Jurkat, Clone E6-1 (cell line): ENCODE measurements around the gene ADAM30. TPM values are rescaled to one million over a fixed set of nuclear protein-coding genes. Genes with fewer than 3 reads are reported as not detected.

ENCODE experiments used
- DNase-seq: peaks from one replicate; pipeline ENCODE4 v3.0.0-alpha.2; 2011; ENCODE audit warnings: low read depth, low spot score
- H3K4me3 ChIP-seq: 2 replicates; pipeline ENCODE4 v1.5.1; 2011; ENCODE audit warnings: mild to moderate bottlenecking, low read length, control low read depth, moderate library complexity
- polyA plus RNA-seq: library from polyadenylated mRNA; unstranded; fragments of >200 nt; gene quantifications from one replicate; pipeline ENCODE4 v1.2.1, GENCODE V29; 2012; ENCODE audit warnings: missing spikeins; ENCODE audit not compliant: insufficient read length, insufficient read depth

Gene ADAM30
- polyA plus RNA-seq = not detected

DNA sequence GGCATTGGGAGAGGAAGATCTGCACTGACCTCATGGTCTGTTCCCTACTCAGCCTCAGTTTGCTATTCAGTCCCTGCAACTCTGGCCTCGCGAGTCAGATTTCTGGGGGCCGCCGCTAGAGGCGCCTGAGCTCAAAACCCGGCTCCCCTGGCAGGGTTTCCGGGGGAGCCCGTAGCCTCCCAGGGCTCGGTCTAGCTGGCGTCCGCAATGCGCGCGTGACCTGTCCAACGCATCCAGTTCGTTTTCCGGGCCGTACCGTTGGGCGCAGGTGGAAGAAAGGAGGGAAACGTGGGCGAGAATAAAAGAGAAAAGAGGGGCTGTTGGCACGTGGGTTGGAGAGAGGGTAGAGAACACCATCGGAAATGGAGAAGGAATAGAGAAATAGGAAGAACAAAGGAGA lies at the start of gene ADAM30:
TSS of gene ADAM30 (minus strand) at position 213 of the 400 bp plus-strand sequence. CDS start at position 34, 179 bp downstream.
- DNase-seq = no peak
- H3K4me3 ChIP-seq = no peak within 1 kb of the TSS

DNA sequence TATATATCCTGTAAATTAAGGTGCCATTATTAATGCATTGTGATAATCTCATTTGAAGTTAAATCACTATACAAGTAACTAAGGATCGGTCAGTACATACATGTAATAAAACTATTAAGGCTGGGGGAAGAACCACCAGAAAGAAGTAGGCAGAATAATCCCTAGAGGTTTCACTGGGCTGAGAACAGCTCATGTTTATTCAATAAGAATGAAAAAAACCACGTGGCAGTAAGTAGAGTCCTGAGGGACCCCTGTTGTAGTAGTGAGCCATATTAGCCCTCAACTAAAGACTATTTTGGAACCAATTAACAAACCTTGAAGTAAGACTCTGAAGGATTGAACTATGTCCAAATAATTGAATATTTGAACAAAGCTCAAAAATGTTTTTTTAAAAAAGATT lies 46.9 kb upstream of the ADAM30 start:
- H3K4me3 ChIP-seq = no peak overlapping the region
- no peak for DNase-seq

DNA sequence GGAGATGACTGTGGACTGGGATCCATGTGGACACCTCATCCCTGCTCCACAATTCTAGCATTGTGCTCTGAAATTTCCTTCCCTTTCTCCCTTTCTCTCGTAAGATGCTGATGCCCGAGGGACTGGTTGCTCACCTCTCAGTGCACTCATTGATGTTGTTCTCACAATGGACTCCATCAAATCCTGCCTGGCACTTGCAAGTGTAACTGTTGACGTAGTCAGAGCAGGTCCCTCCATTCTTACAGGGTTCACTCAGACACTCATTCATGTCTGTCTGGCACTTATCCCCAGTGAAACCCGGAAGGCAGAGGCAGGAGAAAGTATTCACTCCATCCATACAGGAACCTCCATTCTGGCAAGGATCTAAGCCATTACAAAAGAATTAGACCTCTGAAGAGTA lies 45.1 kb upstream of the ADAM30 start:
- DNase-seq = no peak
- no peak overlapping the region for H3K4me3 ChIP-seq

DNA sequence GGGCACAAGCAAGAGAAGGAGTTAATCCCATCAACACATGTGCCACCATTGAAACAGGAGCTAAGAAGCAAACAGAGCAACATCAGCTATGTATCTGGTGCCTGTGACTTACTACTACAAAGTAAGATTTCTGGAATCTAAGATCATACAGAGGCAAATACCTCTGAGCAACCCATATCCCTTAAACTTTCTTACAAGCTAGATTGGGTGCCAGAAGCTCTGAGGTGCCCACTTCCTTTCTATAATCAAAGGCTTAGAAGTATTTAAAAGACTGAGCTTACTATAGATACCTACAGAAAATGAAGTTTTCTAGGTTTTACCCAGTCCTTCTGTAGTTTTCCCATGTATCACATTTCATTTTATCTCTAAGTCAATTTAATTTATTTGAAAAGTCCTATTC lies 44.4 kb upstream of the ADAM30 start:
- peak; percentile 60 for DNase-seq
- H3K4me3 ChIP-seq = no peak overlapping the region

DNA sequence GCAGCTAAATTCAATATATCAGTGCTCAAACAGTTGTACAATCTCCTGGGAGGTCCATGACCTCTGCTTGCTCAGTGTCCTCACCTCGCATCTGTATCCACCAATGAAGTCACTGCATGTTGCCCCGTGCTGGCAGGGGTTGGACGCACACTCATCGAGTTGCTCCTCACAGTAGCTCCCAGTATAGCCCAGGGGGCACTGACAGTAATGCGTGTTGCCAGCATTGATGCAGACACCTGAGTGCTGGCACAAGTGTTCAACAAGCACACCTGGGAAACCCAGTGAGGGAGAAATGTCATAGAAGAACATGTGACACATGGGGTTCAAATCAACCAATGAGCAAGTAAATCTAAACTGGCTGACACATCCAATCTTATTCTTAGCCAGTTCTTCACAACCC lies 40.9 kb upstream of the ADAM30 start:
- DNase-seq = no peak
- H3K4me3 ChIP-seq = no peak overlapping the region

DNA sequence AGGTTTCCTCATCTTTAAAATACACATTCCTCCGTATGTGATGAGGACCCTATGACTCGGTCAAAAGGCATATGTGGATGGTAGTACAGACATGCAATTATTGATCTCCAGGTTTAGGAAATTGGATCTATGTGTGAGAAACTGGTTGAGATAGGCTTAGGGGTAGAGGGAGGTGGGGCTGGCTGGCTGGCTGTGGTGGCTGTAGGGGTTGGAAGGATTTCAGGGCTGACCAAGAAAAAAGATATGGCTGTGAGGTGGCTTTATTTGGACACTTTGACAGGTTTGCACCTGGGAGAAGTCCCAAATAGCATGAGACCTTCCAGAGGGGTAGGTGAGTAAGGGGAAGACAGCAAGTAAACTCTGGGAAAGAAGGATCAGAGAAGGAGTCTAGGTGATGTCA lies 39.6 kb upstream of the ADAM30 start:
- DNase-seq = no peak
- H3K4me3 ChIP-seq = no peak overlapping the region

DNA sequence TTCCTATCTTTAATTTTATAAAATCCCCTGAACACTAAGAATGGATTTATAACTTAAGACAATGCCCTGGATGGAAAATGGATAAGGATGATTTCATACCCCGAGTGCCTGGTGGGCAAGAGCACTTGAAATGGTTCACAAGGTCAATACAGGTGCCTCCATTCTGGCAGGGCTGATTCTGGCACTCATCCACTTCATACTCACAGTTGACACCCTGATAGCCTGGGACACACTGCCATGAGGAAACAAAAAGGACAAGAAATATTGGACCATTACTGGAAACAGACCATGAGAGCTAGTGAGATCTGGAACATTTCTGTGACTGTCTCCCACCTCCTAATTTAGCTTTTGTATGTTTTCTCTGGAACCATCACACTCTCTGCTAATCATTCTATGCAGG lies 39.1 kb upstream of the ADAM30 start:
- DNase-seq = no peak
- H3K4me3 ChIP-seq = no peak overlapping the region

DNA sequence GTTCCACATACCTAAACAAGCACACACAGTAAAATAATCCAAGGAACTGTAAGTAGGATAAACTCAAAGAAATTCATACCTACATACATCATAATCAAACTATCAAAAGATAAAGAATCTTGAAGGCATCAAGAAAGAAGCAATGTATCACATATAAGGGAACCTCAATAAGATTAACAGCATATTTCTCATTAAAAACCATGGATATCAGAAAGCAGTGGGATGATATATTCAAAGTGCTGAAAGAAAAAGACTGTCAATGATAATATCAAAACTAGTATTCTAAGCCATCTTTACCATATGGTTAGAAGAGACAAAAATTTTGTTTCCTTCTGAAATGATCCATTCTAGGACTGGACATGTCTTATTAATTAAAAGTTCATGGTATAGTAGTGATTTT lies 37.1 kb upstream of the ADAM30 start:
- no peak for DNase-seq
- H3K4me3 ChIP-seq = no peak overlapping the region

DNA sequence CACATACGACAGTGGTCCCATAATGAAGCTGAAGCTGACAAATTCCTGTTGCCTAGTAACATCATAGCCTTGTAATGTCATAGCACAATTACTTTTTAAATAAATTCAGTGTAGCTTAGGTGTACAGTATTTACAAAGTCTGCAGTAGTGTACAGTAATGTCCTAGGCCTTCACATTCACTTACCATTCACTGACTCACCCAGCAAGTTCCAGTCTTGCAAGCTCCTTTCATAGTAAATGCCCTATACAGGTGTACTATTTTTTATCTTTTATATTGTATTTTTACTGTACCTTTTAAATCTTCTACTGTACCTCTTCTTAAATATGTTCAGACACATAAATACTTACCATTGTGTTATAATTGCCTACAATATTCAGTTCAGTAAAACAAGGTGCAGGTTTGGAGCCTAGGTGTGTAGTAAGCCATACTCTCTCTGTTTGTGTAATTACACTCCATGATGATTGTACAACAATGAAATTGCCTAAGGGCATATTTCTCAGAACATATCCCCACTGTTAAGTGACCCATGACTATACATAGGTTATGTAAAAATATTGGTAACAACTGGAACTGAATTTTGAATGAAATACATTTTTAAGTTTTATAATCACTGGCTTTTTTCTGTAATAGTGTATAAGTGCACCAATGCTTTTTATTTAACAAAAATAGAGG lies 33.5 kb upstream of the ADAM30 start:
- no peak for DNase-seq

DNA sequence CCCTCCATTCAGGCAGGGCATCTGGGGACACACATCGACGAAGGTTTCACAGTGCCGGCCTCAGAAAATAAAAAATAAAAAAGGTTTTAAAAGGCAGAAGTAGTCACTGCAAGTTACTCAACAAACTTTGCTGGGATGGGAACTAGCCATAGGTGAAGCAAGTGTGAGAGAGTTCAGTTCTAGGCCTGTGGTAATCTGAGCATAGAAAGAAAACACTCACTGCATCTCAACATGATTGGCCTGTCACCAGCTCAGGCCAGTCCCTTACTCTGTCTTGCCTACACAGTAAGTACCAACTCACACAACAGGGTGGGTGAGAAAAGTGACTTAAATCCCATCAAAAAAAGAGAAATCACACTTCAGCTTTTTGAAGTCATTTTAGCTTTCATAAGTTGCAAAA lies 30.2 kb upstream of the ADAM30 start:
- no peak overlapping the region for H3K4me3 ChIP-seq
- DNase-seq = no peak

More for the DNA sequence above, 33.5 kb upstream of the ADAM30 start:
- H3K4me3 ChIP-seq = no peak overlapping the region

DNA sequence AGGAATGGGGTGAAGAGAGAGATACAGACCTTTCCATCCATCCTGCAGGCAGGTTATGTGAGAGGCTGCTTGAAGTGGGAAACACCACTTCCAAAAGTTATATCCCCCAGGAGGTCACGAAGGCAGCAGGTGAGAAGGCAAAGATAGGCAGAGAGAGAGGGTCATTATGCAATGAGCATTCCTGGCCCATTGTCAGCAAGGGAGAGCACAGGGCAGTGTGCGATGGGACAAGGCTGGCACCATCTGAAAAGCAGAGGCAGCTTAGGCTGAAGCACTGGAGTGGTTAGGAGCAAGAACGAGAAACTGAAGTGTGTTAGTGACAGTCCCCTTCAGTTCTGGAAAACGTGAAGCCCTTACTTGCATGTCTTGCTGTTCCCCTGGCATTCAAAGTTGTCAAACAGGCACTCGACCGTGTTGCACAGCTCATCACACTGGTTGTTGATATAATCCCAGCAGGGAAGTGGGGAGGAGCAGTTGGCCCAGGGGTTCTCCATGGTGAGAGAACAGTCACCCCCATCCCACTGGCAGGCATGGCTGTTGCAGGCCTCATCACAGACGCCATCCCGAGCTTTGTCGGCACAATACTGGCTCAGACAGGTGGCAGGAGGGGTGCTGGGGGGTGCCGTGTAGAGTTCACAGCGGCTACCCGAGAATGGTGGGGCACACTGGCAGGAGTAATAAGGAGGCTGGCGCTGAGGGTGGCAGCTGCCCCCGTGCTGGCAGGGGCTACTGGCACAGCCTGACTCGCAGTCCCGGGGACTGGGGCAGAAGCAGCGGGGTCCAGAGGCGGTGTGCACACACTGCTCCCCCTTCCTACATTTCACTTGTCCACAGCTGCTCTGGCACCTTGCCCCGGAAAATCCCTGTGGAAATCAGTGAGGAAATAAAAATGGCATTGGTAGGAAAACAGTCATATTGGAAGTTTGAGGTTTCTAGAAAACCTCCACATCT lies 28.9 kb upstream of the ADAM30 start:
- no peak for DNase-seq

DNA sequence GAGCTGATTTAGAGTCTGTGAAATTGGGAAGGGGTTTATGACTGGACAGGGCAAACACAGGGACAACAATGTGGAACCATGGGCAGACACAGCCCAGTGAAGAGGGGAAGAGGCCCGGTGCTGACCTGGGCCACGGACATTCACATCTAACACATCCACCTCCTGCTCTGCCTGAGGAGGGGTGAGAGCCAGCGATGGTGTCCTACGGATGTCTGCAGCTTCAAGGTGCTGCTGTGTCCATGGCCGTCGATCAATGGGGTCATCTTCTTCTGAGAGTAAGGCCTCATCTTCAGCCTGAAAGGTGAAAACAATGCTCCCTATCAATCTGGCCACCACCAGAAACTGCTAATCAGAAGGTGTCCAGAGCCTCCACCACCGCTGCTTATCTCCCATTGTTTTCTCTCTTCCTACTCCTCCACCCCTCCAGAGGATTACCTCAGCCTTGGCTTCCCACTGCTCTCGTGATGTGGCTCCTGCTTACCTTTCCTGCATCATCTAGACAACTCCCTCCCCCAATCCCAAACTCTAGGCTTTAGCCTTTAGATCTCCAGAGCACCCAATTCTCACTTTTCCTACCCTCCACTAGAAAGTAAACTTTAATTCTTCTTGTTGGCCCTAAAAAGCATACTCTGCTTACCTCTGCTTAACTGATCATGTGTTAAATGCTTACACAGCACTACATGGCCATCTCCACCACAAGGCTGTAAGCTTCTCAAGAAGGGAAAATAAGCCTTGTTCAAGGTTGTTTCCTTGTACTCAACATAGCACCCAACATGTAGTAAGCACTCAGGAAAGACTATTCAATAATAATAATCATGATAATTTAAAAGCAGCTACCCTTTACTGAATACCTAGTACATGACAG lies 24.0 kb upstream of the ADAM30 start:
- no peak for DNase-seq
- no peak overlapping the region for H3K4me3 ChIP-seq

More for the DNA sequence above, 28.9 kb upstream of the ADAM30 start:
- H3K4me3 ChIP-seq = no peak overlapping the region

DNA sequence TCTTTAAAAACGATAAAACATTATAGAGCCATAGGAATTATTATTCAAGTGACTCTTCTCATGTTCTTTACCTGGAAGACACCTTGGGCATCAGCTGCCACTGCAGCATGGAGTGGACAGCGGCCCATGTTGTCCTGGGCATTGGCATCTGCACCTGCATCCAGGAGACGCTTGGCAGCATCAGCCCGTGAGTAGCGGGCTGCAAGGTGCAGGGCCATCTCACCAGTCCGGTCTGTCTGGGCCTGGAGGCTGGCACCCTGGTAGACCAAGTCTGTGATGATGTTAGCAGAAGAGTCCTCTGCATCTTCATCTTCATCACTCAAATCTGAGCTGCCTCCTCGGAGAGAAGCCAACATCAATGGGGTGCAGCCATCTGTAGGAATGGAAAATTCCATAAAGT lies 22.9 kb upstream of the ADAM30 start:
- no peak overlapping the region for H3K4me3 ChIP-seq
- DNase-seq = no peak

DNA sequence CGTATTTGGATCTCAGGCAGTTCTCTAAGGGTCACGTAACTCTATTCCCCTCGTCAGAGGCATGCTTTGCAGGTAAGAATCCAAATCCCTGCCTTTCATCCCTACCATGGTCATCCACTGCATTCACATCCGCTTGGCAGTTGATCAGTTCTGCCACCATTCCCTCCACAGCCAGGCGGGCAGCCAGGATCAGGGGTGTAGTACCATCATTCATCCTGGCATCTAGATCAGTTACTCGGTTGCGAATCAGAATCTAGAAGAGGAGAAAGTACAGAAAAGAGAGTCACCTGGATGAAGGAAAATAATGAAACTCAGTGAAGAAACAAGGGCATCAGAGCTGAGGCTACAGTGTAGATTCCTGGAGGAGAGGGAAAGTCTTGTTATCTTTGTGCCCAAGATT lies 22.0 kb upstream of the ADAM30 start:
- H3K4me3 ChIP-seq = no peak overlapping the region
- no peak for DNase-seq

DNA sequence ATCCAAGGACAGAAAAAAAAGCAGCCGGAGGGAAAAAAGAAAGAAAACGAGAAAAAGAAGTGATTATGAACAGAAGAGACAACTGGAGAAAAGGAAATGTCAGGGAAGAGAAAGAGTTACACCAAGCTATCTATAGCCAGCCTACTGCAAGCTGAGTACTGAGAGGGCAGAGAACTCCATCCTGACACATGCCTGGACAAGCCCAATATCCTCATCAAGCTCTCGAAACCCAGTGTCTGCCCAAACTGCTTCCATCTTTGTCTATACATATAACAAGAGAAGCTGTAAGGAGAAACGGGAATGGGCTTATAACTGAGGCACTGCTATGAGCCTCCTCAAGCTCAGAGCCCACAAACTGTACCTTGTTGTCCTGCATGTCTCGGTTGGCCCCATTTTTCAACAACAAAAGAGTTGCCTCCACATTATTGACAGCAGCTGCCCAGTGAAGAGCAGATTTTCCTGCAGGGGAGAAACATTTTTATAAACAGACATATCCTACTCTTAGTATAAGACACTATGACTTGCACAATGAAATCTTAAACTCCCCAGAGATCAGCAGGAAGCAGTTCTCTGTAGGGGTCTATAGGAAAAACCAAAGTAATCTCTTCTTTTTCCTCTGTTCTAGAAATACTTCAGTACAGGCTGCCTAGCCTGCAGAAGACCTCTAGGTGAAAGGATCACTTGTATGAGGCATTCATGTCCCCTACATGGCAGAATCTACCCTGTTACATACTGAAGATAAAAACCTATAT lies 21.2 kb upstream of the ADAM30 start:
- DNase-seq = no peak
- no peak overlapping the region for H3K4me3 ChIP-seq

DNA sequence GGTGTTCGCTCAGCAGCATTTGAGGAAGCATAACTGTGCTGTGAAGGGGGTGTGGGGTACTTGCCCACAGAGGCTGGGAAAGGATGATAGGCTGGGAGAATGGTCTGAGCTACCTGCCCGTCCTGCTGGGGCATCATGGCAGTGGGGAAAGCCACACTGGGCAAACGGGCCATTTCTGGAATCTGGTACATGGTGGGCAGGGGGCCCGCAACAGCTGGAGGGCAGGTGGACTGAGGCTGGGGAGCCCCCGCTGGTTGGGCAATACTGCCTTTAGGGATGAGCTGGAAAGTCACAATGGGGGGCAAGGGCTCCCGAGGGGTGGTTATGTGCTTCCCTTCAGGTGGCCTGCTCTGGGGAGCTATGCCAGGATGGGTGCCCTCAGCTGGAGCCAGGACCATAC lies 19.2 kb upstream of the ADAM30 start:
- no peak overlapping the region for H3K4me3 ChIP-seq
- DNase-seq = no peak

DNA sequence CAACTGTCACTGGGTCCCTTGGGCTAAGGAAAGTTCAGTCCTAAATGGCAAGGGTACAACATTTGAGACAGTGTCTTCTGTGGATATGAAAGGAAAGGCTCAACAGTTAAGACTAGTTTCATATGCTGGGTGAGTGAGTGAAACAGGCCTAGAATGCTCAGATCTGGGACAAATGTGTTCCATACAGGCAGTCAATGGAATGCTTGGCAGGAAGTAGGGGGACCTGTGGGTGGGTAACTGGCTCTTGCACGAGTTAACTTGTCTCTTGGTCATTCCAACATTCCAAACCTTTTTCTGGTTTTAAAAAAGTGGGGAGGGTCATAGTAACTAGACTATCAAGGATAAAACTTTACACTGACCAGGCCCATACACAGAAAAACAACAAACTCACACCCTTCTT lies 17.8 kb upstream of the ADAM30 start:
- no peak for DNase-seq
- no peak overlapping the region for H3K4me3 ChIP-seq

DNA sequence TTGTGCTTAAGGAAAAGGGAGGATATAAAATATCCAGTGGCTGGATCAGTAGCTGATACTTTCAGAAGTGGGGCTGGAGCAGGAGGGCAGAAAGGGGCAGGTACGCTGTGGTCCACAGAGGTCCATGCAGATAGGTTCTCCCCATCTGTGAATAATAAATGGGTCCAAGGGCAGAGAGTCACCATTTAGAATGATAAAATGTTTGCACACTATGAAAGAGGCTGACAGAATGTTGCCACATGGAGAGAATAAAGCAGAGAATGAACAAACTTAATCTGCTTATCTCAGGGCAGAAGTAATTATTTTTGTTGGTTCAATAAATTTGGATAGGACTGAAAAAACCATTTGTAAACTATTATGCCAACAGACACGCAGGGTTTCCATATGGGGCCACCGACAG lies 16.6 kb upstream of the ADAM30 start:
- DNase-seq = no peak
- H3K4me3 ChIP-seq = no peak overlapping the region

DNA sequence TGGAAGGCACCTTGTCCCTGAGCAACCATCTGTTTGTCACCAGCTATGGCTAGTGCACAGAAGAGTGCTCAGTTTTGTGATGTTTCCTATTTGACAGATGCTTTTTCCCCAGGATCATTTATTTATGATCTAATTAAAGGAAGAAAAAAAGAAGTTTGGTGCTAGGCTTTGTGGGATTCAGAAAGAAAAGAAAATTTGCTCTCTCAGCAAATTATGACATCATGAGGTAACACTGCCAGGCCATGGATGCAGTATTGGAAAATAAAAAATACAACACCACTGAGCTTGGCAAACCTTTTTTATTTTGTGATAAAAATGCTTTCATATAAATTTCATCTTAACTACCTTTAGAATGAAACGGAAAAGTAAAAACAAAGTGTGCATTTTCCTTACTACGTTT lies 15.5 kb upstream of the ADAM30 start:
- no peak overlapping the region for H3K4me3 ChIP-seq
- no peak for DNase-seq
